Germinal center (tissue), 1 donor: ENCODE results near the gene MIDN.

Experiments
- DNase-seq: peaks from one replicate; pipeline ENCODE4 v3.0.0; 2012; ENCODE audit warnings: mixed read lengths, low spot score

Gene MIDN

DNA sequence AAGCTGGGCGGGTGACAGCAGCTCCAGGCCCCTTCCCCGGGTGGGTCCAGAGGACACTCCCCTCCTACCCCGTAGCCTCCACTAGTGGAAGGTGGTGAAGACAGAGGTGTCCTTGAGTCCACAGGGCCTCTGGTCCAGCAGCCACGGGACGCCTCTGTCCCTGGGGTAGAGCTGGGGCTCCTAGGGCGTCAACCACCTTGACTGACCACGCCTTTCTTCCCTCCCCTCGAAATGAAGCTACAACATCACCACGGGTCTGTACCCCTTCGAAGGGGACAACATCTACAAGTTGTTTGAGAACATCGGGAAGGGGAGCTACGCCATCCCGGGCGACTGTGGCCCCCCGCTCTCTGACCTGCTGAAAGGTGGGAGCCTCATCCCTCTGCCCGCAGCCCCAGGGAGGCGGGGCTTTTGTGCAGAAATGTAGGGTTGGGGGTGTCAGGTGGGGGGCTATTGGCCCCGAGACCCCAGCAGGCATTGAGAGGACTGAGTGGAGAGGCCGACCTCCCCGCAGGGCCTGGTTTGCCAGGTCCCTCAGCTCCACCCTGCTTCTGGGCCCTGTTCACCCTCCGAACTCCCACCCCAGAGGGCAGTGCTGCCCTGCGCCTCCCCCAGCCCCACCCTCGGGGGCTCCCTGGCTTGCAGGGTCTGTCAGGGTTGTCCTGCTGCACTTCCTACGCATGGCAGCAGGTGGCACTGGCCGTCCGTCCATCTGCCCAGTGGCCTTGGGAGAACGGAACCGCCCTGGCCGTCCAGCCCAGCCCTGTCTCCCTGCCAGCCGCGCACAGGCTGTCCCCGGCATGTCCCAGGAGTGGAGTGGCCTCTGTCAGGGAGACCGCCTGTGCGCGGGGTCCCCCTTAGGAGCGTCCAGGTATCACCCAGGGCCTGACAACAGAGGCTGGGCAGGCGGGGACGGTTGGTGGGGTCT is 27.1 kb upstream of the MIDN start:
- DNase-seq: no peak

GRCh38 chr19:1221904-1222255 is 26.5 kb upstream of the MIDN start:
- no peak for DNase-seq

GRCh38 chr19:1222394-1222793 is 26.0 kb upstream of the MIDN start:
- DNase-seq: no peak

DNA sequence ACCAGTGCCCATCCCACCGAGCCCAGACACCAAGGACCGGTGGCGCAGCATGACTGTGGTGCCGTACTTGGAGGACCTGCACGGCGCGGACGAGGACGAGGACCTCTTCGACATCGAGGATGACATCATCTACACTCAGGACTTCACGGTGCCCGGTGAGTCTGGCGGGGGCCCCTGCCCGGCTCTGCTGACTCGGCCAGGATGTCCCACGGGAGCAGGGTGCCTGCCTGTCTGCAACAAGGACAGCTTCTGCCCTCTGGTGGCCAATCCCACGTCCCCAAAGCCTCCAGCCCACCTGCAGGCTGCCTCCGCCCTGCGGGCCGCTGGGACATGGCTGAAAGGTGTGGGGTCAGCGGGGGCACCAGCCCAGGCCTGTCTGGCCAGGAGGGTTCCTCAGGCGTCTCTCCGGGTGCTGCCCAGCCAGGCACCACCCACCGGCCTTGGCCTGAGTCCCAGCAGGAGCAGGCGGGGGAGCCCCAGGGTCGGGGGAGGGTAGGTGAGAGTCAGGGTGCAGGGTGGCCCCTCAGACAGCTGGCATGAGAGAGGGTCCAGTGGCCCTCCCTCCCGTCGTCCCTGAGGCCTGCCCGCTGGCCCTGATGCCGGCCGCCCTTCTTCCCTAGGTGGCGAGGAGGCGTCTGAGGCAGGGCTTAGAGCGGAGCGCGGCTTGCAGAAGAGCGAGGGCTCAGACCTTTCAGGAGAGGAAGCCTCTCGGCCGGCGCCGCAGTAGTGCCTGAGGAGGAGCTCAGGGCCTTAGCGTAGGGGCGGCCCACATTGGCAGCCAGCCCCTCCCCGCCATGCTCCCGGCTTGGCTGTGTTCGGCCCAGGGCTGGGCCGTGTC is 25.1 kb upstream of the MIDN start:
- DNase-seq: peak; percentile 51

DNA sequence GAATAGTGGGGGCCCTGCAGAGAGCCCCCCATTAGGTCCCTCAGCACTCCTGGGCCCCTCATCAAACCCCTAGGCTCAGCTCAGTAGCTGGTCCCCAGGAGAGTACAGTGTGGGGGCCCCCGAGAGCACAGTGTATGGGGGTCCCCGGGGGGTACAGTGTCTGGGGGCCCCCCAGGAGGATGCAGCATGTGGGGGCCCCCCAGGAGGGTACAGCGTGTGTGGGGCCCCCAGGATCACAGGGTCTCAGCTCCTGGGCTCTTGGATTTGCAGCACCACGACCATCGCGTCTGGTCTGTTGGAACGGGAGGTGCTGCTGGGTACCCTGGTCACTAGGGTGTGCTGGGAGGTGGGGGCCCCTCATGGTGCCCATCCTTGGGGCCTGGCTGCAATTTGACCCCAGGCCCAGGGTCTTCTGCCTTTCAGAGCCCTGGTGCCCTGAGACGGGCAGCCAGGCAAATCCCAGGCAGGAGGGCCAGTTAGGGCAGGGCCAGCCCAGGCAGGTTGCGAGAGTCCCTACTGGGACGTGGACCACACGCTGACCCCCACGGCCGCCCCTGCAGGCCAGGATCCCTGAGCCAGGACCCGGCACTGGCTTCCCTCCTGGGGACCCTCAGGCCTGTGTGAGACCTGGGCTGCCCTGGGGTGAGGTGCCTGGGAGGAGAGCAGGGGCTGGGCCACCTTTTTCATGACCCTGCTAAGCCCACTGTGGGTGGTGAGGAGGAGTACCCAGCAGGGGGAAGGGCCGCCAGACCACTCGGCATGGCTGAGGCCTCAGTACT is 24.1 kb upstream of the MIDN start:
- no peak for DNase-seq

- no peak for DNase-seq
Measured at GRCh38 chr19:1224847-1225246, 23.5 kb upstream of the MIDN start.

DNA sequence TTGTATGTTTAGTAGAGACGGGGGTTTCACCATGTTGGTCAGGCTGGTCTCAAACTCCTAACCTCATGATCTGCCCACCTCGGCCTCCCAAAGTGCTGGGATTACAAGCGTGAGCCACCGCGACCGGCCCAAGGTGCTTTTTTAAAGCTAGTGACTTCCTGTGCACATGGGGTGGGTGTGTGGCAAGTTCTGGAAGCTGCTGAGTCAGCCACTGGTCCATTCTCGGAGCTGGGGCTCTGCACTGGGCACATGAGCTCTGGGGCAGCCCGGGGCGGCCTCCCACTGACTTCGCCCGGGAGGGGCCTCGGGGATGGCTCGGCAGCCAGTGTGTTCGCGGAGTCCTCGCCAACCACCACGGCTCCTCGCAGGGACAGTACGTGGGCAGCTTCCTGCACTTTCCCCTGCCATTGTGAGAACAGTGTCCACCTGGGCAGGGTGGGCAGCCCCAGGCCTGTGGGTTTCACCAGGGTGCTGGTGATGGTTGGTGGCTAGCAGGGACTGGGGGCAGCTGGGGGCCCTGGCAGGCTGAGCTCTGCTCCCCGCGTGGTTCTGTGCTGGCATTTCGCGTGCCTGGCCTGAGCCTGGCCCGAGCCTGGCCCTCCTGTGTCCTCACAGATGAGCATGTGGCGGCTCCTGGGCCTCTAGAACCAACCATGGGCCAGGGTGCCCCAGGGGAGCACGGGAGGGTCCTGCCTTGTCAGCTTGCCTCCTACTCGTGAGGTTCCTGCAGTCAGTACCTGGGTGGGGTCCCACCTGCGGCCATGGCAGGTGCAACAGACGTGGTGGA is 22.8 kb upstream of the MIDN start:
- no peak for DNase-seq

- no peak for DNase-seq
Measured at GRCh38 chr19:1226227-1226518, 22.2 kb upstream of the MIDN start.

GRCh38 chr19:1226522-1227303 is 21.7 kb upstream of the MIDN start:
- no peak for DNase-seq

DNA sequence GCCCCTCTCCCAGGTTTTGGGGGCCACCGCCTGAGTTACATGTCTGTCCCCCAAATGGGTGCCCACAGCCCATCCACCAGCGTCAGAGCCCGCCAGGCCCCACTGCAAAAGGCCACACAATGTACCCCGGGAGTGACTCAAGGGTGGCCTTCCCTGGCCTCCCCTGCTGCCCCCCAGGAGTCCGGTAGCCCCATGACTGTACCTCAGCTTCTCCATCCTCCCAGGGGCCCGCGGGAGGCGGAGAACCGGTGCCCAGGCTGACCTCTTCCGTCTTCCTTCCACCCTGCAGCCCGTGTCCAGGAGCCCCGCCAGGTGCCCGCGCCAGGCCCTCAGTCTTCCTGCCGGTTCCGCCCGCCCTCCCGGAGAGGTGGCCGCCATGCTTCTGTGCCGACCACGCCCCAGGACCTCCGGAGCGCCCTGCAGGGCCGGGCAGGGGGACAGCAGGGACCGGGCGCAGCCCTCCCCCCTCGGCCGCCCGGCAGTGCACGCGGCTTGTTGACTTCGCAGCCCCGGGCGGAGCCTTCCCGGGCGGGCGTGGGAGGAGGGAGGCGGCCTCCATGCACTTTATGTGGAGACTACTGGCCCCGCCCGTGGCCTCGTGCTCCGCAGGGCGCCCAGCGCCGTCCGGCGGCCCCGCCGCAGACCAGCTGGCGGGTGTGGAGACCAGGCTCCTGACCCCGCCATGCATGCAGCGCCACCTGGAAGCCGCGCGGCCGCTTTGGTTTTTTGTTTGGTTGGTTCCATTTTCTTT is 20.9 kb upstream of the MIDN start:
- DNase-seq: no peak

DNA sequence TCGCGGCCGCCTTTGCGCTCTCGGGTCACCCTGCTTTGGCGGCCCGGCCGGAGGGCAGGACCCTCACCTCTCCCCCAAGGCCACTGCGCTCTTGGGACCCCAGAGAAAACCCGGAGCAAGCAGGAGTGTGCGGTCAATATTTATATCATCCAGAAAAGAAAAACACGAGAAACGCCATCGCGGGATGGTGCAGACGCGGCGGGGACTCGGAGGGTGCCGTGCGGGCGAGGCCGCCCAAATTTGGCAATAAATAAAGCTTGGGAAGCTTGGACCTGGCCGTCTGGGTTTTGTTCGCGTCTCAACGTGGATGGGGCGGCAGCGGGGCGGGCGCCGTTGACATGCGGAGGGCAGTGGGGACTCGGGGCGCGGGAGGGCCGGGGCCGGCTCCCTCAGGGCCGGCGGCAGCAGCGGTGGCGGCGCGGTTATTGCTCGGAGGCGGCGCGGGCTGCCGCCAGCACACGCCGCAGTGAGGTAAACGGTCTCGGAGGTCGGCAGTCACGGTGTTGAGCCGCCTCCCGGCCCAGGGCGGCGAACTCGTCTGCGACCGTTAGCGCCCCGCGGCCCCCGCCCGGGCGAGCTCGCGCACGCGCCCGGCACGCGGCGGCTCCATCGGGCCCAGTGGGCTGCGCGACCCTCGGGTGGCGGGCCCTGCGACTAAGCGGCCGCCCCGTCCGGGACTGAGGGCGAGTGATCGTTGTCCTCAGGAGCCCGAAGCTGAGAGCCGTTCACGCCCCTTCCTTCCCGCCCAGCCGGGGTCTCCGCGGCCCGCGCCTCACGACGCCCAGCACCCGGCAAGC is 20.0 kb upstream of the MIDN start:
- DNase-seq: no peak

DNA sequence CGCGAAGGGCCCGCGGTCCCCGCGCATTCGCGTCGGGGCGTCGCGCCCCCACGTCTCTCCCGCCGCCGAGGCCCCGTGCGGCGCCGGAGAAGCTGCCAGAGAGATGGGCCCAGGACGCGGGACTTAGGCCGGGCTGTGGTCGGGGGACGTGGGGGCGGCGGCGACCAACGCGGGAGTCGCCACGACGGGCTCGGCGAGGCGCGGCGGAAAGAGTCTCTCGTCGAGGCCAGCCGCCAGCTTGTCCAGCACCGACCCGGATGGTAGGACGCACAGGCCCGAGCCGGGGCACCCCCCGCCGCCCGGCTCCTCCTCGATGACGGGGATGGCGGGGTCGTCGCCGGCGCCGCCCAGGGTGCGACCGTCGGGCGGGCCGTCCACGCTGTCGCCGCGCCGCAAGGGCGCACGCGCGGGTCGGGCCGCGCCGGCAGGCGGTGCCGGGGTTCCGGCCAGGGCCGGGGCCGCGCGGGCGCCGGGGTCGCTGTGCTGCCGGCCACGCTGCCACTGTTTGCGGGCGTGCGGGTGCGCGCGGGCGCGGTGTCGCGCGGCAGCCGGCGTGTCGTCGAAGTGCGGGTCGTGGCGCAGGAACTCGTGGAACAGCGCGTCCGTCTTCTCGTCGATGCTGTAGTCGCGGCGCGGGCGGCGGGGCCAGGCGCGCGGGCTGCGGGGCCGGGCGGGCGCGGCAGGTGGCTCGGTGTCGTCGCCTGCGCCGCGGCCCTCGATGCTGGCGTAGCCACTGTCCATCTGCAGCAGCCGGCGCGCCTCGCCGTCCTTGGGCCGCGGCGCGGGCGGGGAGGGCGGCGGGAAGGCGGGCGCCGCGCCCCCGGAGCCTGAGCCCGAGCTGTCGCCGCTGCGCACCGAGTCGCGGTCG is 19.1 kb upstream of the MIDN start:
- no peak for DNase-seq

GRCh38 chr19:1229924-1230782 is 18.2 kb upstream of the MIDN start:
- no peak for DNase-seq

DNA sequence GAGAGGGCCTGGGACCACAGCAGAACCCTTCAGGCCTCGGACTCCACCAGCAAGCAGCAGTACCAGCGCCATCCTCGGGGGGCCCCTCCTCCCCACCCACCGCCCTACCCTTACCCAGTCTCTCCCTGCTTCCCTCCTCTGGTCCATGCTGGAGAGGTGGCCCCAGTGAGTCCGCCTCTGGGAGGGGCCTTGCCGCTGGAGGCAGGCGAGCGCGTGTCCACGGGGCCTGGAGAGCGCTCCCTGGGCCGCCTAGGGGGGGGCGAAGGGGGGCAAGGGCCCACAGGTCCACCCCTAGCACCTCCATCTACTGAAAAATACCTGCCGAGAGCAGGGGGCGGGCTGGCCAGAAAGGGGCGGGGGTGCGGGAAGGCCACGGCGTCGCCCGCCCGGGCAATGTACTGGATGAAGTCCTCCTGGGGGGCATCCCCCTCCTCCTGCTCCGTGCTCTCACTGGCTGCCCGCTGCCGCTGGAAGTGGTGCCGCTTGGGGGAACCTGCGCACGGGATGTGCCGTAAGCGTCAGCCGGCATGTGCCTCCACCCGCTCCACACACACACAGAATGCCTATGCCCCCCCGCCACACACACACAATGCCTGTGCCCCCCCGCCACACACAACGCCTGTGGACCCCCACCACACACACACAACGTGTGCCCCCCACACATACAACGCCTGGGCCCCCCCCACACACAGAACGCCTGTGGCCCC is 17.4 kb upstream of the MIDN start:
- no peak for DNase-seq

DNA sequence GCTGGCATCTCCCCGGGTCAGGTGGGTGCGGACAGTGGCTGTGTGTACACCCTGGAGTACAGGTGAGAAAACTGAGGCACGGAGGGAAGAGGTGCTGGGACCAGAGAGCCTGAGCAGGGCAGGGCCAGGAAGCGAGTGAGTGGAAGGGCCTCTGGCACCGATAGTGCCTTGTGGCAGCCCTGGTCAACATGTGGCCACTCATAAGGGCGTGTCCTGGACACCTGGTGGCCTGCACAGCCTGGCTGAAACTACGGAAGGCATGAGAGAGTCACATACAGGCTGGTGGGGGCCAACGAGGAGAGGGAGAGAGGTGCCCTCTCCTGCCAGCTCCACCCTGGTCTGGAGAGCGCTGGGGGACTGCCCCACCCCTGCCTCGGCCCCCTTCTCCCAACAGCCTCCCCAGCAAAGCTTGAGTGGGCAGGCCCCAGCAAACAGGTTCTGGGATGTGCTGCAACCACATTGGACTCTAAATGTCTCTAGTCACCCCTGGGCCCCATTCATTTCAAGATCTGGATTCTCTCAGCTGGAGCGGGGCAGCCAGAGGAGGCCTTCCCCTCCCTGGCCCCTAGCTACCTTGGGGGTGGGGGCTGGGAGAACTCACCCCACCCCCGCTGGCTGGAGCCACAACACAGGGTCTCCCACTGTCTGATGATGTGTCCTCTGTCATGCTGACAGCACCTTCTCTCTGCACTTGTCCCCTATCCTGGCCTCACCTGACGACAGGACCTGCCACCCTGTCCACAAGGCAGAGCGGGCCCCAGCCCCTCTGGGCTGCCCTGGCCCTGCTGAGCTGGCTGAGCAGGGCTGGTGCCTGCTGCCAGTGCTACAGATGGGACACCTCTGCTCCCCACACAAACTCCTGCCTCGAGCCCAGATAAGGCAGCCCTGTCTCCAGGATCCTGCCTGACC is 16.4 kb upstream of the MIDN start:
- no peak for DNase-seq

DNA sequence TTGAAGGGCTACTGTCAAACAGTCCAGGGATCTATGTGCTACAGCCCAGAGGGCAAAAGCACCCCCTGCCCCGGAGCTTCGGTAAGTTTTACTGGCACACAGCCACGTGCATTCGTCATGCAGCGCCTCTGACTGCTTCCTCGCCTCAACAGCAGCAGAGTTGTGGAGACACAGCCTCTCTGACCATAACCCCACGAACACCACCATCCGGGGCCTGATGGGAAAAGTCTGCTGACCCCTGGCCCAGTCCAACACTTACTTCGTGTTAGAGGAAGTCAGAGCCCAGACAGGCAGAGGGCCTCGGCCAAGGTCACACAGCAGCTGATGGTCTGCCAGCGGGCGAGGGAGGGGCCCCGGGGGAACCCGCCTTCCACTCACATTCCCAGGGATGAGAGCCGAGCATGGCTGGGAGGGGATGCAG is 15.7 kb upstream of the MIDN start:
- DNase-seq: no peak
